NT2/D1 (cell line): ENCODE results near the gene PSME3.

Source experiments
- SUZ12 ChIP-seq: IDR thresholded peaks from 2 replicates; pipeline ENCODE4 v1.6.1; 2011; ENCODE audit not compliant: insufficient read length, insufficient read depth; ENCODE audit errors: extremely low read depth
- YY1 ChIP-seq: IDR thresholded peaks from 2 replicates; pipeline ENCODE4 v1.6.1; 2011; ENCODE audit not compliant: insufficient read length, insufficient read depth
- ZNF274 ChIP-seq: IDR thresholded peaks from 2 replicates; pipeline ENCODE4 v1.6.1; 2011; ENCODE audit warnings: mild to moderate bottlenecking, low read depth, low read length

DNA sequence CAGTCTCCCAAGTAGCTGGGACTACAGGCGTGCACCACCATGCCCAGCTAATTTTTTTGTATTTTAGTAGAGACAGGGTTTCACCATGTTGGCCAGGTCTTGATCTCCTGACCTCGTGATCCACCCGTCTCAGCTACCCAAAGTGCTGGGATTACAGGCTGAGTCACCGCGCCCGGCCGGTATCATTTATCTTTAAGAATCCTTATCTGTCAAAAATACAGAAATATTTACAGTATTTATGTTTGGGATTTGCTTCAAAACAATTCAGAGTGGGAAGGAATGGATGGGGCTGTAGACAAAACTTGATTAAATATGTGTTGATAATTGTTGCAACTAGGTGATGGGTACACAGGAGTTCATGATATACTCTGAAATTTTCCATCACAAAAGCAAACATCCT is 12.0 kb upstream of the PSME3 start:
- no peak for TF ChIP-seq YY1
- TF ChIP-seq SUZ12: no peak
- no peak for TF ChIP-seq ZNF274
